Trophoblast cell (in vitro differentiated cells and primary cell): ENCODE data around the gene KIF6.
A peak's percentile ranks its signal among the peaks of the same experiment; 100 is the strongest.

ENCODE experiments used
- DNase-seq, 2 donors: peaks; one replicate each; pipeline ENCODE4 v3.0.0-alpha.2; 2016
- H2AFZ ChIP-seq: 2 replicates; pipeline ENCODE4 v1.6.1; 2013; ENCODE audit warnings: low read length, moderate library complexity, mild to moderate bottlenecking; ENCODE audit not compliant: insufficient read depth, poor library complexity
- H2AK5ac ChIP-seq: 2 replicates; pipeline ENCODE4 v1.6.1; 2013; ENCODE audit warnings: mild to moderate bottlenecking, low read length
- H2BK120ac ChIP-seq: 2 replicates; pipeline ENCODE4 v1.6.1; 2013; ENCODE audit warnings: low read length, mild to moderate bottlenecking, moderate library complexity; ENCODE audit not compliant: insufficient read depth, poor library complexity
- H2BK12ac ChIP-seq: 2 replicates; pipeline ENCODE4 v1.6.1; 2013; ENCODE audit warnings: mild to moderate bottlenecking, low read length, moderate library complexity
- H2BK5ac ChIP-seq: 2 replicates; pipeline ENCODE4 v1.6.1; 2013; ENCODE audit warnings: low read length, low read depth, moderate library complexity, mild to moderate bottlenecking; ENCODE audit not compliant: poor library complexity
- H3K14ac ChIP-seq: 2 replicates; pipeline ENCODE4 v1.6.1; 2013; ENCODE audit warnings: mild to moderate bottlenecking, low read length
- H3K18ac ChIP-seq: 2 replicates; pipeline ENCODE4 v1.6.1; 2013; ENCODE audit warnings: mild to moderate bottlenecking, low read length
- H3K23ac ChIP-seq: 2 replicates; pipeline ENCODE4 v1.6.1; 2013; ENCODE audit warnings: low read length
- H3K27ac ChIP-seq: 2 replicates; pipeline ENCODE4 v1.5.1; 2013; ENCODE audit warnings: low read depth, mild to moderate bottlenecking, inconsistent platforms, low read length, moderate library complexity
- H3K27me3 ChIP-seq: 2 replicates; pipeline ENCODE4 v1.6.1; 2013; ENCODE audit warnings: inconsistent platforms, mild to moderate bottlenecking, low read length, moderate library complexity; ENCODE audit not compliant: insufficient read depth
- H3K36me3 ChIP-seq, 2 experiments: 1 replicate in 1 of 2; 2 replicates in 1 of 2; pipeline ENCODE4 v1.6.1; 2013; ENCODE audit warnings: low read length in 2 of 2, mild to moderate bottlenecking in 2 of 2, moderate library complexity in 1 of 2; ENCODE audit not compliant: insufficient read depth in 2 of 2, control insufficient read depth in 1 of 2
- H3K4ac ChIP-seq: 2 replicates; pipeline ENCODE4 v1.6.1; 2013; ENCODE audit warnings: low read depth, mild to moderate bottlenecking, low read length, moderate library complexity
- H3K4me1 ChIP-seq, 2 experiments: 1 replicate in 1 of 2; 2 replicates in 1 of 2; pipeline ENCODE4 v1.6.1; 2013; ENCODE audit warnings: low read length in 2 of 2, mild to moderate bottlenecking in 2 of 2, moderate library complexity in 1 of 2; ENCODE audit not compliant: insufficient read depth in 2 of 2, control insufficient read depth in 1 of 2
- H3K4me2 ChIP-seq: 2 replicates; pipeline ENCODE4 v1.6.1; 2013; ENCODE audit warnings: inconsistent platforms, mild to moderate bottlenecking, low read length, moderate library complexity
- H3K4me3 ChIP-seq: 2 replicates; pipeline ENCODE4 v1.5.1; 2013; ENCODE audit warnings: mild to moderate bottlenecking, low read depth, low read length, inconsistent platforms
- H3K79me1 ChIP-seq: one replicate; pipeline ENCODE4 v1.6.1; 2013; ENCODE audit warnings: low read length
- H3K79me2 ChIP-seq: 2 replicates; pipeline ENCODE4 v1.6.1; 2013; ENCODE audit warnings: low read length, mild to moderate bottlenecking; ENCODE audit not compliant: control insufficient read depth, insufficient read depth, poor library complexity
- H3K9ac ChIP-seq: 2 replicates; pipeline ENCODE4 v1.6.1; 2013; ENCODE audit warnings: mild to moderate bottlenecking, low read length
- H3K9me3 ChIP-seq: 2 replicates; pipeline ENCODE4 v1.6.1; 2013; ENCODE audit warnings: low read depth, mild to moderate bottlenecking, control low read depth, inconsistent platforms, low read length; ENCODE audit not compliant: insufficient read depth
- H4K12ac ChIP-seq: 2 replicates; pipeline ENCODE4 v1.6.1; 2013; ENCODE audit warnings: low read depth, mild to moderate bottlenecking, low read length, moderate library complexity
- H4K8ac ChIP-seq: 2 replicates; pipeline ENCODE4 v1.6.1; 2013; ENCODE audit warnings: low read depth, mild to moderate bottlenecking, low read length, moderate library complexity
- H4K91ac ChIP-seq: one replicate; pipeline ENCODE4 v1.6.1; 2013; ENCODE audit warnings: low read depth, mild to moderate bottlenecking, low read length, moderate library complexity
- WGBS: extraction: QIAGEN DNeasy Blood & Tissue Kit; methylation state at CpG from one replicate; pipeline ENCODE4 v1.1.7; 2013; ENCODE audit warnings: missing lambda C conversion rate; ENCODE audit not compliant: insufficient read length, insufficient coverage; ENCODE audit errors: extremely low coverage; 5-methylcytosine and 5-hydroxymethylcytosine counted together

Gene KIF6

GRCh38 chr6:39453241-39453640 is 272.0 kb downstream of the KIF6 start:
- WGBS, result 100% methylated on average over 1 of the region's 5 CpGs

GRCh38 chr6:39452306-39453145 is 272.7 kb downstream of the KIF6 start:
- Histone ChIP-seq H4K8ac (no peak overlapping the region), H3K4me3 (no peak overlapping the region), H3K27ac (no peak overlapping the region), H3K9me3 (no peaks in the 10 kb centered on the region), H2BK5ac (no peak overlapping the region), H2AK5ac (no peak overlapping the region), H3K36me3 (no peaks in the 10 kb centered on the region), H3K14ac (no peak overlapping the region), H3K18ac (no peak overlapping the region), H2BK120ac (no peak overlapping the region), H3K27me3 (no peaks in the 10 kb centered on the region), H2BK12ac (no peak overlapping the region), H4K12ac (no peak overlapping the region), H3K4ac (no peak overlapping the region), H3K4me2 (no peak overlapping the region), H2AFZ (no peak overlapping the region), H3K9ac (no peak overlapping the region), H3K79me2 (no peaks in the 10 kb centered on the region), H3K4me1 (no peaks in the 10 kb centered on the region), H3K23ac (no peak overlapping the region), H4K91ac (no peak overlapping the region), H3K79me1 (no peaks in the 10 kb centered on the region)
- WGBS, result no CpG with 5 or more reads among the region's 5 CpGs
- DNase-seq, result no peak

More at GRCh38 chr6:39453241-39453640, 272.0 kb downstream of the KIF6 start:
- Histone ChIP-seq H4K8ac (no peak overlapping the region), H3K9ac (no peak overlapping the region), H2BK12ac (no peak overlapping the region), H3K4me2 (no peak overlapping the region), H3K27ac (no peak overlapping the region), H2BK5ac (no peak overlapping the region), H2AFZ (no peak overlapping the region), H3K4ac (no peak overlapping the region), H3K9me3 (no peaks in the 10 kb centered on the region), H4K12ac (no peak overlapping the region), H3K79me2 (no peaks in the 10 kb centered on the region), H3K23ac (no peak overlapping the region), H3K4me3 (no peak overlapping the region), H2BK120ac (no peak overlapping the region), H3K79me1 (no peaks in the 10 kb centered on the region), H3K18ac (no peak overlapping the region), H3K14ac (no peak overlapping the region), H3K36me3 (no peaks in the 10 kb centered on the region), H2AK5ac (no peak overlapping the region), H4K91ac (no peak overlapping the region), H3K4me1 (no peaks in the 10 kb centered on the region), H3K27me3 (no peaks in the 10 kb centered on the region)
- DNase-seq, result no peak

- Histone ChIP-seq H3K4ac (no peak overlapping the region), H3K14ac (no peak overlapping the region), H3K4me2 (no peak overlapping the region), H3K4me1 (peaks cover 0 to 4% of the 10 kb centered on the region in 2 experiments), H3K4me3 (no peak overlapping the region), H3K9ac (no peak overlapping the region), H3K36me3 (no peaks in the 10 kb centered on the region), H2BK120ac (no peak overlapping the region), H3K18ac (no peak overlapping the region), H3K79me2 (no peaks in the 10 kb centered on the region), H2BK5ac (no peak overlapping the region), H2AFZ (no peak overlapping the region), H2AK5ac (no peak overlapping the region), H2BK12ac (no peak overlapping the region), H3K9me3 (no peaks in the 10 kb centered on the region), H4K12ac (no peak overlapping the region), H3K23ac (no peak overlapping the region), H3K27ac (no peak overlapping the region), H3K27me3 (no peaks in the 10 kb centered on the region), H4K8ac (no peak overlapping the region), H3K79me1 (no peaks in the 10 kb centered on the region), H4K91ac (no peak overlapping the region)
- DNase-seq, result peak; percentile 3 to 57
- WGBS, result no CpG with 5 or more reads among the region's 2 CpGs
Measured at GRCh38 chr6:39451831-39452230, 273.4 kb downstream of the KIF6 start.

GRCh38 chr6:39449022-39449421 is 276.2 kb downstream of the KIF6 start:
- Histone ChIP-seq H3K4me2 (no peak overlapping the region), H3K4me3 (no peak overlapping the region), H2BK120ac (no peak overlapping the region), H3K18ac (no peak overlapping the region), H2BK5ac (no peak overlapping the region), H4K8ac (no peak overlapping the region), H3K9me3 (no peaks in the 10 kb centered on the region), H3K14ac (no peak overlapping the region), H3K9ac (no peak overlapping the region), H3K23ac (no peak overlapping the region), H3K4me1 (peaks cover 0 to 4% of the 10 kb centered on the region in 2 experiments), H4K91ac (no peak overlapping the region), H2BK12ac (no peak overlapping the region), H3K79me1 (no peaks in the 10 kb centered on the region), H3K27me3 (no peaks in the 10 kb centered on the region), H2AFZ (no peak overlapping the region), H2AK5ac (no peak overlapping the region), H3K27ac (no peak overlapping the region), H3K79me2 (no peaks in the 10 kb centered on the region), H3K4ac (no peak overlapping the region), H4K12ac (no peak overlapping the region), H3K36me3 (no peaks in the 10 kb centered on the region)
- no CpG with 5 or more reads among the region's 5 CpGs for WGBS
- no peak for DNase-seq
